GM12873 (cell line): ENCODE data around the gene XRCC1.

Experiments used
- TF ChIP-seq, protein P1 (sequence below): IDR thresholded peaks from 2 replicates; pipeline ENCODE4 v1.5.1; 2012; ENCODE audit warnings: low read depth, mild to moderate bottlenecking, moderate library complexity, low read length, control low read depth; ENCODE audit not compliant: insufficient read depth; ENCODE audit errors: missing control alignments

Gene XRCC1

DNA sequence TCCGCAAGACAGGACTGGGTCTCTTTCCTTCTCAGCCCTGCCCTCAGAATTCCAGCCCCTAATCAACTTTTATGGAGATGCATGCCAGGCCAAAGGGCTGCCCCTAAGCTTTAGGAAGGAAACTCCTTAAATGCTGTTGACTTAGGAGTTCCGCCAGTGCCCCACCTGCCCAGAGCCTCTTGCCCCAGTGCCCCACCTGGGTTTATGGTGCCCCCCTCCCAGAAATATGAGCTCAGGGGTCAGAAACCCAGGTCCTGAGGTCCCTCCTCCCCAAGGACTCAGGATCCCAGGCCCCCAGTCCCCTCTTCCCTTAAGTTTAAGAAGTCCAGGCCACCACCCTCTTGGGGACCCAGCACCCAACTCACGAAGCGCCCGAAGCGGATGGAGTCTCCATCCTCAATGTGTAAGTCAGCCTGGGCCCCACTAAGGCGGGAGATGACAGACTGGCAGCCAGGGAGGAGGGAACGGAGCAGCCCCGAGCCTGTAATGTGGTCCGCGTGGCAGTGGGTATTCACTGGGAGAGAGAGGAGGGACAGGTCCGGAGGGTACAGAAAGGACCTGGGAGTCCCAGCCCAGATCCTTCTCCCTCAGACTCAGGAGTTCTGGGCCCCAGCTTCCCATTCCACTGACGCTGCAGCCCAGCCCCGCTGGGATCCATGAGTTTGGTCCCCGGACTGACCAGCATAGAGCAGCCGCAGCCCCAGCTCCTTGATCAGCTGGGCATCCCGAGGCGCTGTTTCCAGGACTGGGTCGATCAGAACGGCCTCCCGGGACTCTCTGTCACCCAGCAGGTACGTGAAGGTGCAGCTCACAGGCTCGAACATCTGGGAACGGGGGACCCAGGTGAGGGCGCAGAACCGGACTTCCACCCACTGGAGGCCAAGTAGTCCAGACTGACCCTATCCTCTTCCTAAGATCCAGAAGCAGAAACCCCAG is 49.2 kb downstream of the XRCC1 start:
- TF ChIP-seq, protein P1, sequence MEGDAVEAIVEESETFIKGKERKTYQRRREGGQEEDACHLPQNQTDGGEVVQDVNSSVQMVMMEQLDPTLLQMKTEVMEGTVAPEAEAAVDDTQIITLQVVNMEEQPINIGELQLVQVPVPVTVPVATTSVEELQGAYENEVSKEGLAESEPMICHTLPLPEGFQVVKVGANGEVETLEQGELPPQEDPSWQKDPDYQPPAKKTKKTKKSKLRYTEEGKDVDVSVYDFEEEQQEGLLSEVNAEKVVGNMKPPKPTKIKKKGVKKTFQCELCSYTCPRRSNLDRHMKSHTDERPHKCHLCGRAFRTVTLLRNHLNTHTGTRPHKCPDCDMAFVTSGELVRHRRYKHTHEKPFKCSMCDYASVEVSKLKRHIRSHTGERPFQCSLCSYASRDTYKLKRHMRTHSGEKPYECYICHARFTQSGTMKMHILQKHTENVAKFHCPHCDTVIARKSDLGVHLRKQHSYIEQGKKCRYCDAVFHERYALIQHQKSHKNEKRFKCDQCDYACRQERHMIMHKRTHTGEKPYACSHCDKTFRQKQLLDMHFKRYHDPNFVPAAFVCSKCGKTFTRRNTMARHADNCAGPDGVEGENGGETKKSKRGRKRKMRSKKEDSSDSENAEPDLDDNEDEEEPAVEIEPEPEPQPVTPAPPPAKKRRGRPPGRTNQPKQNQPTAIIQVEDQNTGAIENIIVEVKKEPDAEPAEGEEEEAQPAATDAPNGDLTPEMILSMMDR = no peak

DNA sequence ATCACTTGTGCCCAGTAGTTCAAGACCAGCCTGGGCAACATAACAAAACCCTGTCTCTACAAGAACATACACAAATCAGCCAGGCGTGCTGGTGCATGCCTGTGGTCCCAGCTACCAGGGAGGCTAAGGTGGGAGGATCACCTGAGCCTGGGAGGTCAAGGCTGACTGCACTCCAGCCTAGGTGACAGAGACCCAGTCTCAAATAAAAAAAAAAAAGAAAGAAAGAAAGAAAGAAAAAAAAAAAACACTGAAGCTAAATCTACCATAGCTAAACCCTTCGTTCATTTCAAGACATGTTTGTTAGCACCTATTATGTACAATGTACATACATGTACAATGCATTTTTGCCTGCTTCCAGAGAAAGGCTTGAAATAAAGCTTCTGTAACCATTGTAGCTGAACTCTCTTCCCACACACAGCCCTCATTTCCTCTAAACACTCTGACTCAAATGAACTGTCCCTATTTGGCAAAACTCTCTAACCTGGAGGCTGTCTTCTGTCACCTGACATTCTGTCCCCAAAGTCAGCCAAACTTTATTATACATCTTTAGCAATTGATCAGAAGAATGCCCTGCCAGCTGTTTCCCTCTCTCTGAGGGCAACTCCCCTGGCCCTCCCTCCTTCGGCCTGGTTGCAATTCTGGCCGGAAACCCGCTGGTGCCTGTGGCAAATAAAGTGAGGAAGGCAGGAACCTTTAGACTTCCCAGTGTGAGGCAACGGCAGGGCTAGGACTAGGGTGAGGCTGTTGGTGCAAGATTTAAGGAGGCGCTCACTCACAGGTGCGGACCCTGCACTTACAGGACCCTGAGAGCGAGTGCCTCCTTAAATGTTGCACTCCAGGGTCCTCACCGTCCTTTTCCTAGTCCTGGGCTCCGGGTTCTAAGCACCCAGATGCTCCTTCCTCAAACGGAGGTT is 50.1 kb downstream of the XRCC1 start:
- TF ChIP-seq, protein P1 = no peak

DNA sequence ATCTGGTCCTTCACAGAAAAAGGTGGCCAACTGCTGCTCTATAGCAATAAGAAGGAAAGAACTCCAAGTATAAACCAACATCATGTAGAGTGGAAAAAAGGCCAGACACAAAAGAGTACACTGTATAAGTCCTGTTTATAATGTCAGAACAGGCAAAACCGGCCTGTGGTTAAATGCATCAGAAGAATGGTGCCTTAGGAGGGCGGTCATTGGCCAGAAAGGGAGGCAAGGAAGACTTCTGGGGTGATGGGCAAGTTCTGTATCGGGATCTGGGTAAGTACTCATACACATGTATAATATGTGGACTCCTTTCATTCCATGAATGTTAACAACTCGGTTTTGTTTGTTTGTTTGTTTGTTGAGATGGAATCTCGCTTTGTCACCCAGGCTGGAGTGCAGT is 52.4 kb downstream of the XRCC1 start:
- TF ChIP-seq, protein P1 = no peak

DNA sequence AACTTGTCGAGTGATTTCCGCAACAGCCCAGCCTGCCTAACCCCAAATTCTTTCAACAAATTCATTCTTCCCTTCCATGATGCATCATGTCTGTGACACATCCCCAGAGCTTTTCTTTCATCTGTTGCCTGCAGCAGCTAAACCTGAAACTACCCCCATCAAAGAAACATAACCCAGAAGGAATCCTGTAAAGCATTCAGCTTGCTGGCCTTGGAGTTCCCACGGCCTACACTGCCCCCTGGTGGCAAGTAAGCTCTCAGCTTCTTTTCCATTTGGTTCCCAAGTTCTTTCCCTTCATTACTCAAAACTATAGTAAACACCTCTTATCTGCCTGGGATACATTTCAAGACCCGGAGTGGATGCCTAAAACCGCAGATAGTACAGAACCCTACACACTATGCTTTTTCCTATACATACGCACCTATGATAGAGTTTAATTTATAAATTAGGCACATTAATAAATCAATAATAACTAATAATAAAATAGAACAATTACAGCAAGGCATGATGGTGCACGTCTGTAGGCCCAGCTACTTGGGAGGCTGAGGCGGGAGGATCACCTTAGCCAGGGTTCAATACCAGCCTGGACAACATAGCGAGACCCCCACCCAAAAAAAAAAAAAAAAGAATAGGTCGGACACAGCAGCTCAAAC is 55.8 kb downstream of the XRCC1 start:
- TF ChIP-seq, protein P1 = peak; percentile 91

DNA sequence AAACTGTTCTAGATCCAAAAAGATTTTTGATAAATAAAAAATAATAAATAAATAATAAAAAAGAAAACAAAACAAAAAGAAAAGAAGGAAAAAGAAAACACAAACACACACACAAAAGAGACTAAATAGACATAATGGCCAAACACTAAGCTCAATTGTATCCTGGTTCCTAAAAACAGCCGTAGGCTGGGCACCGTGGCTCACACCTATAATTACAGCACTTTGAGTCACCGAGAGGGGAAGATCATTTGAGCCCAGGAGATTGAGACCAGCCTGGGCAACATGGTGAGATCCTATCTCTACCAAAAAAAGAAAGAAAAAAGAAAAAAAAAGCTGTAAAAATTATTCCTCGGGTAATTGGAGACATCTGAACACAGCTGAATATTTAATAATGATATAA is 57.3 kb downstream of the XRCC1 start:
- TF ChIP-seq, protein P1 = no peak

DNA sequence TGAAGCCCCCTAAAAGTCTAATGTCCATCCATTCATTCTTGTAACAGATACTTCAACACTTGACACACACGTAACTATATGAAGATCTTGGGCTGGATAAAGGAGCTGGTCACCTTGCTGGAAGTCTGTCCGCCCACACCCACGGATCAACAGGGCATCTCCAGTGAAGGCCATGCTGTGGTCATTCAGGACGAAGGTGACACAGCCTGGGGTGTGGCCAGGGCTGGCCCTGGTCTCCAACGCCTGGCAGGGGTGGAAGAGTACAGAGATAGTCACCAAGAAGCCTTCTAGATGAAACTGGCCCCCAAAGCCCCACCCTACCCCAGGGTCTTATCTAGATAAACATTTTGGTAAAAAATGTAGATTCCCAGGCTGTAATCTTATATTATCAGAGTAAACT is 64.0 kb downstream of the XRCC1 start:
- TF ChIP-seq, protein P1 = no peak
